ENCODE measurements around the gene RNF38. TPM values are rescaled to one million over a fixed set of nuclear protein-coding genes. Genes with fewer than 3 reads are reported as not detected.

Gene RNF38
- total RNA-seq (2022; extraction: Qiagen RNA extraction; ENCODE audit: low read depth): 7.9 to 10.6 TPM (median 9.8 TPM) in 5 replicates

DNA sequence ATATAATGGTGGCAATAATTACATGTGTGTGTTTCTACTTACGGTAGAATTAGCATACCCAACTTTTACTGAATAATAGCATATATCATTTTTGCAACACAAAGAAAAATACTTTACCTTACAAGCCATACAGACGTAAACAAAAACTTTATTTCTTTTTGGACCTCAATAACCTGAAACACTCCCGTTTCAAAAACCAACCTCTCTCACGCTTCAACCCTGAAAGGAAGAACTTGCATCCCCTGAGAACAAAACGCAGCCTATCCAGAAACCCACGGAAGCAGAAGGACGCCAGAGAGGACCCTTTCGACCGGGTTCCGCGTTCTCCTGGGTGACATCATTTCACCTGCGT lies at the start of gene RNF38:
RNF38 (minus strand) TSS at position 290 of the 352 bp plus-strand sequence; CDS start at position 129, 161 bp downstream.

Other genes starting within 250 kb of the RNF38 start
- 0.06 to 0.10 TPM in 2 of 5 replicates, not detected in the others for gene CCIN, start 230.9 kb downstream of the RNF38 start, total RNA-seq (2022; extraction: Qiagen RNA extraction; ENCODE audit: low read depth)
- gene CLTA, start 209.3 kb downstream of the RNF38 start, total RNA-seq (2022; extraction: Qiagen RNA extraction; ENCODE audit: low read depth): 280 to 428 TPM (median 379 TPM) in 5 replicates
- 12.8 to 17.6 TPM (median 16.7 TPM) in 5 replicates for gene GNE, start 141.8 kb downstream of the RNF38 start, total RNA-seq (2022; extraction: Qiagen RNA extraction; ENCODE audit: low read depth)
- 66.0 to 80.3 TPM (median 78.9 TPM) in 5 replicates for gene MELK, start 172.6 kb upstream of the RNF38 start, total RNA-seq (2022; extraction: Qiagen RNA extraction; ENCODE audit: low read depth)

All from A549 treated with DMSO at 1 μM for 4 hours (cell line).